GM23338 (cell line): ENCODE results near the gene KIF21A. TPM values are rescaled to one million over a fixed set of nuclear protein-coding genes. Genes with fewer than 3 reads are reported as not detected.
"Not testable (repeated sequence)": the region's sequence is repeated elsewhere in the genome, so short reads cannot be mapped to it uniquely, and the experiment has no call there.

Source experiments
- ATAC-seq: fragments of 200-7000 bp; cut with Tn5 transposase; 3 replicates; pipeline ENCODE4 v1.9.1; 2020
- DNase-seq: peaks from one replicate; pipeline ENCODE4 v3.0.0-alpha.2; 2015; ENCODE audit warnings: low spot score
- H2AFZ ChIP-seq: fragments of 200-600 bp; sonication (generic); 2 replicates; pipeline ENCODE4 v1.8.0; 2016; ENCODE audit warnings: antibody characterized with exemption, mild to moderate bottlenecking, moderate library complexity
- H3F3A ChIP-seq: fragments of 200-600 bp; sonication (generic); replicated peaks from 2 replicates; pipeline ENCODE4 v1.8.0; 2017; ENCODE audit warnings: antibody characterized with exemption, mixed run types, low read depth
- H3K27ac ChIP-seq: fragments of 200-600 bp; sonication (generic); 2 replicates; pipeline ENCODE4 v1.6.1; 2016; ENCODE audit warnings: low read depth
- H3K27me3 ChIP-seq: fragments of 200-600 bp; sonication (generic); 2 replicates; pipeline ENCODE4 v1.8.0; 2016; ENCODE audit warnings: mild to moderate bottlenecking, mixed run types, moderate library complexity; ENCODE audit not compliant: insufficient read depth
- H3K36me3 ChIP-seq: fragments of 200-600 bp; sonication (generic); 2 replicates; pipeline ENCODE4 v1.8.0; 2016; ENCODE audit warnings: mild to moderate bottlenecking; ENCODE audit not compliant: insufficient read depth
- H3K4me1 ChIP-seq: fragments of 200-600 bp; sonication (generic); 2 replicates; pipeline ENCODE4 v1.8.0; 2016; ENCODE audit warnings: mild to moderate bottlenecking, moderate library complexity; ENCODE audit not compliant: insufficient read depth
- H3K4me2 ChIP-seq: fragments of 200-600 bp; sonication (generic); 2 replicates; pipeline ENCODE4 v1.7.1; 2017; ENCODE audit warnings: mixed run types
- H3K4me3 ChIP-seq: fragments of 200-600 bp; sonication (generic); 2 replicates; pipeline ENCODE4 v1.6.1; 2016; ENCODE audit warnings: mixed run types
- H3K79me2 ChIP-seq: fragments of 200-600 bp; sonication (generic); replicated peaks from 2 replicates; pipeline ENCODE4 v1.8.0; 2017; ENCODE audit warnings: mild to moderate bottlenecking; ENCODE audit not compliant: insufficient read depth
- H3K9me2 ChIP-seq: fragments of 200-600 bp; sonication (generic); 2 replicates; pipeline ENCODE4 v1.8.0; 2017; ENCODE audit not compliant: insufficient read depth
- H4K20me1 ChIP-seq: fragments of 200-600 bp; sonication (generic); replicated peaks from 2 replicates; pipeline ENCODE4 v1.8.0; 2017; ENCODE audit warnings: mild to moderate bottlenecking; ENCODE audit not compliant: insufficient read depth
- H3K27ac Mint-ChIP-seq: 2 replicates; pipeline ENCODE4 v1.8.0; 2020; ENCODE audit warnings: inconsistent platforms, mild to moderate bottlenecking, moderate library complexity, mixed read lengths
- H3K27me3 Mint-ChIP-seq: 3 replicates; pipeline ENCODE4 v1.8.0; 2022; ENCODE audit warnings: low read depth, mild to moderate bottlenecking, moderate library complexity, mixed read lengths, inconsistent platforms; ENCODE audit not compliant: insufficient read depth, poor library complexity
- H3K36me3 Mint-ChIP-seq: 3 replicates; pipeline ENCODE4 v1.8.0; 2021; ENCODE audit warnings: low read depth, mild to moderate bottlenecking, inconsistent platforms, moderate library complexity, mixed read lengths
- H3K4me1 Mint-ChIP-seq: 3 replicates; pipeline ENCODE4 v1.8.0; 2020; ENCODE audit warnings: mild to moderate bottlenecking, inconsistent platforms, mixed read lengths
- H3K4me3 Mint-ChIP-seq: 3 replicates; pipeline ENCODE4 v1.8.0; 2021; ENCODE audit warnings: moderate library complexity, mild to moderate bottlenecking, inconsistent platforms, mixed read lengths
- H3K9me3 Mint-ChIP-seq: 3 replicates; pipeline ENCODE4 v1.8.0; 2020; ENCODE audit warnings: moderate library complexity, mild to moderate bottlenecking, inconsistent platforms, mixed read lengths
- CREB1 ChIP-seq: fragments of 250-450 bp; sonication (Bioruptor Pico); IDR thresholded peaks from 2 replicates; pipeline ENCODE4 v1.5.0; 2020; ENCODE audit warnings: low read depth, mild to moderate bottlenecking, moderate library complexity
- EZH2 ChIP-seq: fragments of 200-600 bp; sonication (generic); IDR thresholded peaks from one replicate; pipeline ENCODE4 v1.8.0; 2017; ENCODE audit warnings: antibody characterized with exemption, mild to moderate bottlenecking, low read depth; ENCODE audit not compliant: unreplicated experiment
- JUNB ChIP-seq: IDR thresholded peaks from one replicate; pipeline ENCODE4 v1.6.1; 2016; ENCODE audit warnings: antibody characterized with exemption; ENCODE audit not compliant: unreplicated experiment
- POLR2AphosphoS5 ChIP-seq: IDR thresholded peaks from 2 replicates; pipeline ENCODE4 v1.6.1; 2016; ENCODE audit warnings: antibody characterized with exemption, low read depth
- REST ChIP-seq: IDR thresholded peaks from one replicate; pipeline ENCODE4 v1.6.1; 2018; ENCODE audit warnings: antibody characterized with exemption; ENCODE audit not compliant: unreplicated experiment
- STAT1 ChIP-seq: IDR thresholded peaks from one replicate; pipeline ENCODE4 v1.6.1; 2016; ENCODE audit warnings: antibody characterized with exemption; ENCODE audit not compliant: unreplicated experiment
- ZNF462 ChIP-seq: fragments of 250-450 bp; sonication (Bioruptor Pico); IDR thresholded peaks from 2 replicates; pipeline ENCODE4 v1.5.0; 2020; ENCODE audit warnings: mild to moderate bottlenecking, moderate library complexity
- polyA plus RNA-seq: library from polyadenylated mRNA; unstranded; fragments of >200 nt; fragmentation: Nextera tagmentation; extraction: Ambion mirVana; gene quantifications from 2 replicates; pipeline ENCODE4 v1.2.1, GENCODE V29; 2016
- total RNA-seq: library from RNA; depleted of rRNA; stranded (reverse); fragments of >200 nt; shearing (Covaris generic); gene quantifications from 2 replicates; pipeline ENCODE4 v1.2.3, GENCODE V29; 2014

The KIF21A gene
- total and polyA plus RNA-seq, 2 experiments from 2014 or later = 28.8 to 32.0 TPM

GRCh38 chr12:39296496-39296895 is 146.4 kb downstream of the KIF21A start:
- Mint-ChIP-seq H3K27me3 (no peaks in the 10 kb centered on the region), H3K27ac (no peak overlapping the region), H3K36me3 (peaks cover 10% of the 10 kb centered on the region), H3K9me3 (no peaks in the 10 kb centered on the region), H3K4me1 (peaks cover 4% of the 10 kb centered on the region), H3K4me3 (no peak overlapping the region)
- H3K27me3 ChIP-seq = no peaks in the 10 kb centered on the region
- H4K20me1 ChIP-seq = no peaks in the 10 kb centered on the region
- no peak overlapping the region for H3K4me3 ChIP-seq
- no peaks in the 10 kb centered on the region for H3K9me2 ChIP-seq
- no peaks in the 10 kb centered on the region for H3K79me2 ChIP-seq
- no peaks in the 10 kb centered on the region for H3F3A ChIP-seq
- no peak overlapping the region for H2AFZ ChIP-seq
- TF ChIP-seq CREB1 (CRISPR knock-in tag) (no peak), REST (no peak), ZNF462 (no peak), EZH2 (no peak), STAT1 (no peak), JUNB (no peak), POLR2AphosphoS5 (no peak)
- H3K36me3 ChIP-seq = no peaks in the 10 kb centered on the region
- ATAC-seq = no peak
- no peak overlapping the region for H3K4me2 ChIP-seq
- peak; percentile 17 for DNase-seq
- H3K4me1 ChIP-seq = no peaks in the 10 kb centered on the region
- H3K27ac ChIP-seq = no peak overlapping the region

- not testable (repeated sequence) for H3K9me3 Mint-ChIP-seq, H3F3A ChIP-seq, H3K9me2 ChIP-seq, H3K4me3 ChIP-seq, H4K20me1 ChIP-seq, H3K27ac ChIP-seq, H3K4me1 Mint-ChIP-seq, H3K4me2 ChIP-seq, H3K36me3 Mint-ChIP-seq, ATAC-seq, H3K79me2 ChIP-seq, DNase-seq, H3K36me3 ChIP-seq, H3K4me1 ChIP-seq, H3K4me3 Mint-ChIP-seq, H3K27ac Mint-ChIP-seq, H3K27me3 ChIP-seq, H2AFZ ChIP-seq, H3K27me3 Mint-ChIP-seq
Measured at GRCh38 chr12:39295593-39295992, 147.3 kb downstream of the KIF21A start.
